Type B pancreatic cell (in vitro differentiated cells): ENCODE results near the gene PNLDC1. TPM values are rescaled to one million over a fixed set of nuclear protein-coding genes. Genes with fewer than 3 reads are reported as not detected.

ENCODE experiments used
- DNase-seq: peaks from one replicate; pipeline ENCODE4 v3.0.0; 2021; ENCODE audit warnings: mixed read lengths; ENCODE audit not compliant: unreplicated experiment; ENCODE audit errors: extremely low spot score
- H3K27ac Mint-ChIP-seq: 2 replicates; pipeline ENCODE4 v1.8.0; 2021; ENCODE audit warnings: mild to moderate bottlenecking, mixed read lengths
- H3K27me3 Mint-ChIP-seq: 2 replicates; pipeline ENCODE4 v1.8.0; 2021; ENCODE audit warnings: mixed read lengths
- H3K36me3 Mint-ChIP-seq: 2 replicates; pipeline ENCODE4 v1.8.0; 2021; ENCODE audit warnings: mixed read lengths
- H3K4me1 Mint-ChIP-seq: one replicate; pipeline ENCODE4 v1.8.0; 2021; ENCODE audit warnings: mixed read lengths; ENCODE audit not compliant: unreplicated experiment
- H3K4me3 Mint-ChIP-seq: 2 replicates; pipeline ENCODE4 v1.8.0; 2021; ENCODE audit warnings: mild to moderate bottlenecking, mixed read lengths
- H3K9me3 Mint-ChIP-seq: 2 replicates; pipeline ENCODE4 v1.8.0; 2021; ENCODE audit warnings: mixed read lengths
- total RNA-seq: library from RNA; stranded (reverse); gene quantifications from 2 replicates; pipeline ENCODE4 v1.2.1, GENCODE V29; 2021; ENCODE audit warnings: low replicate concordance
- TF ChIP-seq, protein P1 (sequence below): fragments of 200-600 bp; sonication (generic); conservative IDR thresholded peaks from 2 replicates; pipeline ENCODE4 v1.5.0; 2021; ENCODE audit warnings: antibody characterized with exemption, mild to moderate bottlenecking

Gene PNLDC1
- total RNA-seq, 1 donor from 2014 or later: 0.17 TPM

DNA sequence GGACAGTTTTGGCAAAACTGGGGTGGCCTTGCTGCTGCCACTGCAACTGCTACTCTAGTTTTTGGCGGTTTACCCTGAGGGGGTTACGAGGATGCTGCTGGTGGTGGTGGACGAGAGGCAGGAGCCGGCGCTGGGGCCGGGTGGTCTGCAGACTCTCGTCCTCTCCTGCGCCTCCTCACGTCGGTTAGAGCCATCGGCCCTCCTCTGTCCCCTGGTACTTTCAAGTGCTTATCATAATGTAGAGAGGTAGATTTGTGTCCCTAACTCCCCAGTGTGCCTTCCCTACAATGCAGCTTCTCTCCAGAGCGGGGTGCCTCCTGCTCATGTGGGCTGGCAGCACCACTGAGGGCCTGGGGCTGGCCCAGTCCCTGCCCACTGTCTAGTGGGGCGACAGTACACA is 25.9 kb downstream of the PNLDC1 start:
- no peak for DNase-seq
- TF ChIP-seq, protein P1, sequence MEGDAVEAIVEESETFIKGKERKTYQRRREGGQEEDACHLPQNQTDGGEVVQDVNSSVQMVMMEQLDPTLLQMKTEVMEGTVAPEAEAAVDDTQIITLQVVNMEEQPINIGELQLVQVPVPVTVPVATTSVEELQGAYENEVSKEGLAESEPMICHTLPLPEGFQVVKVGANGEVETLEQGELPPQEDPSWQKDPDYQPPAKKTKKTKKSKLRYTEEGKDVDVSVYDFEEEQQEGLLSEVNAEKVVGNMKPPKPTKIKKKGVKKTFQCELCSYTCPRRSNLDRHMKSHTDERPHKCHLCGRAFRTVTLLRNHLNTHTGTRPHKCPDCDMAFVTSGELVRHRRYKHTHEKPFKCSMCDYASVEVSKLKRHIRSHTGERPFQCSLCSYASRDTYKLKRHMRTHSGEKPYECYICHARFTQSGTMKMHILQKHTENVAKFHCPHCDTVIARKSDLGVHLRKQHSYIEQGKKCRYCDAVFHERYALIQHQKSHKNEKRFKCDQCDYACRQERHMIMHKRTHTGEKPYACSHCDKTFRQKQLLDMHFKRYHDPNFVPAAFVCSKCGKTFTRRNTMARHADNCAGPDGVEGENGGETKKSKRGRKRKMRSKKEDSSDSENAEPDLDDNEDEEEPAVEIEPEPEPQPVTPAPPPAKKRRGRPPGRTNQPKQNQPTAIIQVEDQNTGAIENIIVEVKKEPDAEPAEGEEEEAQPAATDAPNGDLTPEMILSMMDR: no peak
- no peak overlapping the region for H3K27ac Mint-ChIP-seq
- H3K4me1 Mint-ChIP-seq: peaks cover 4% of the 10 kb centered on the region
- H3K4me3 Mint-ChIP-seq: no peak overlapping the region
- H3K36me3 Mint-ChIP-seq: no peaks in the 10 kb centered on the region
- no peaks in the 10 kb centered on the region for H3K9me3 Mint-ChIP-seq
- peaks cover 13% of the 10 kb centered on the region for H3K27me3 Mint-ChIP-seq

DNA sequence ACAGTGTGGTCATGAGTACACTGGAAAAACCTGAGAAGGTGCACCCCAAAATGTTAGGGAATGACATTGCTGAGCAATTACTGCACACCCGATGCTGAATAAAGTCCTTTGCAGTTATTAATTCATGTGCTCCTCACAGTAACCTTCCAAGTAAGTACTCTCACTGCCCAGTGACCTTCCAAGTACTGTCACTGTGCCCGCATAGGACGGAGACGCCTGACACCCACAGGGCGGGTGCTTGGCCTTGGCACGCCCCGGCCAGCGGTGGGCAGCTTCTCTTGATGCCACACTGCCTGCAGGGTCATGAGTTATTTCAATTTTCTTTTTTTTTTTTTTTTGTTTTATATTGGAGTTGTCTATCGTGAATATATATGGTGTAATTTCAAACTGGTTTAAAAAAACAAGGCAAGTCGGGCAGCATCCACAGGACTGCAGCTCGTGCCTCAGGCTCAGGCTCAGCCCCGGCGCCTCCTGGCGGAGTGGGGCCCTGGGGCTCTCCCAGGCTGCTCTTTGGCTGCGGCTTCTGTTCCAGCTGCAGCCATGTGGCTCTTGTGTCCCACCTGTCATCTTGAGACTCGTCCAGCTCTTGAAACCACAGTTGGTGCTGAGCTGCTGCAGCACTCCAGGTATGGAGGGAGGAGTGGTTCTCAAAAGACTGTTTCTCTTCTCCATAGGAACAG is 27.0 kb downstream of the PNLDC1 start:
- no peak for DNase-seq
- peaks cover 4% of the 10 kb centered on the region for H3K4me1 Mint-ChIP-seq
- no peak overlapping the region for H3K4me3 Mint-ChIP-seq
- no peaks in the 10 kb centered on the region for H3K9me3 Mint-ChIP-seq
- peaks cover 16% of the 10 kb centered on the region for H3K27me3 Mint-ChIP-seq
- H3K27ac Mint-ChIP-seq: no peak overlapping the region
- no peaks in the 10 kb centered on the region for H3K36me3 Mint-ChIP-seq
- TF ChIP-seq, protein P1: no peak

DNA sequence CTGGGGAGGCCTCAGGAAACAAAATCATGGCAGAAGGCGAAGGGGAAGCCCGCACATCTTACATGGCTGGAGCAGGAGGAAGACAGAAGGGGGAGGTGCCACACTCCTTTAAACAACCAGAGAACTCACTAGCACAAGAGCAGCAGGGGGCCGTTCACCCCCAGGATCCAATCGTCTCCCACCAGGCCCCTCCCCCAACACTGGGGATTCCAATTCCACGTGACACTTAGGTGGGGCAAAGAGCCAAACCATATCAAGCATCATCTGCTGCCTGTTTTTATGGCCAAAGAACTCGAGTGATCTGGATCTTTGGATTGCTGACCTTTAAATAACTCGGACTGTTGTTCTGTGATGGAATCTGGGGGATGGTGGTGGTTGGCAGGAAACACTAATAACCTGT is 28.0 kb downstream of the PNLDC1 start:
- H3K9me3 Mint-ChIP-seq: no peaks in the 10 kb centered on the region
- no peak overlapping the region for H3K4me3 Mint-ChIP-seq
- H3K4me1 Mint-ChIP-seq: peaks cover 4% of the 10 kb centered on the region
- H3K27me3 Mint-ChIP-seq: peaks cover 11% of the 10 kb centered on the region
- no peak for DNase-seq
- TF ChIP-seq, protein P1: no peak
- no peaks in the 10 kb centered on the region for H3K36me3 Mint-ChIP-seq
- no peak overlapping the region for H3K27ac Mint-ChIP-seq

DNA sequence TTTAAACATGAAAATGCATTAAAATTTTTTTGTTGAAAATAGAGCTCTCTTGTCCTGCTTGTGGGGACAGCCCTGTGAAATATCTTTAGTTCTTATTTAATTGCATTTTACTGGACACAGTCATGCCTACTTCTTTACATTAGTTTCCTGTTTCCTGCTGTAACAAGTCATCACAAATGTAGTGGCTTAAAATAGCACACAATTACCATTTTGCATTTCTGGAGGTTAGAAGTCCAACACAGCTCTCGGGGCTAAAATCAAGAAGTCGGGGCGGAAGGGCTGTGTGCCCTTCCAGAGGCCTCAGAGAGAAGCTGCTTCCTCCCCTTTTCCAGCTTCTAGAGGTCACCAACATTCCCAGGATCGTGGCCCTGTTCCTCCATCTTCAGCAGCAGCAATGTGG is 29.4 kb downstream of the PNLDC1 start:
- TF ChIP-seq, protein P1: no peak
- Mint-ChIP-seq H3K4me1 (peaks cover 4% of the 10 kb centered on the region), H3K4me3 (no peak overlapping the region), H3K36me3 (no peaks in the 10 kb centered on the region), H3K27ac (no peak overlapping the region), H3K9me3 (no peaks in the 10 kb centered on the region), H3K27me3 (peaks cover 10% of the 10 kb centered on the region)
- DNase-seq: no peak

DNA sequence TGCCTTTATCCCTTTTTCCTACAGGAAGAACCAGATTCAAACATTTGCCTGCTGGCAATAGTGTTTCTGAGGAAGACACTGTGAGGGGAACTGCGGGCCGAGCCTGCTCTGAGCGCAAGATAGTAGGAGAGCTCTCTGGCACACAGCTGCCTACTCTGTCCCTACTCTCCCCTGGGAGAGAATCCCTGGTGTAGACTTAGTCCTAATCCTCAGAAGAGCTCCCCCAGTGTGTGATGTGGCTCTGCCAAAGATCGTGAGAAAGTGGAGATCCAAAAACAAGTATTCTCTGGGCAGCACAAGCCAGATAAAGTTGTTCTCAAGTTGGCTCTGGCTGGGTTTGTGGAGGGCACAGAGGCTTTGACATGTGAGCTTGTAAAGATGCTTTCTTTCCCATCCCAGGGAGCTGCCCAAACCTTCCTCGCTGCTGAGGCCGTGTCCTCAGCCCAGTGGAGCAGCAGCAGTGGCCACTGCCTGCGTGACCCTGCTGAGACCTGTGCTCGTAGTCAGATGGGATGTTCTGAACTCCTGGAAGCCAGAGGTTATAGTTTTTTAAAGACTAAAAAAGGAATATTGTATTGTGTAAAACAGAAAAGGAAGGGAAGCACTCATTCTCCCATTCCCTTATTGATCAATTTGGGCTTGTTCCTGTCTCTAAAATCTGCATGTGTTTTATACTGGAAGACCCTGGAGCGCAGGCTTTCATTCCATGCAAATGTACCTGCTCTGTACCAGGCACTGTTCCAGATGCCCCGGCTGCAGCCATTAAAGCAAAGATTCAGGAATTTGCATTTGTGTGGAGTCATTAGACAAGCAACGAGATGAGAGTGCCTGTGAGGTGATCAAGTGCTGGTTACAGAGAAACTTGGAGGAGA is 30.7 kb downstream of the PNLDC1 start:
- no peaks in the 10 kb centered on the region for H3K36me3 Mint-ChIP-seq
- TF ChIP-seq, protein P1: no peak
- H3K27me3 Mint-ChIP-seq: peaks cover 10% of the 10 kb centered on the region
- H3K27ac Mint-ChIP-seq: no peak overlapping the region
- DNase-seq: no peak
- no peak overlapping the region for H3K4me3 Mint-ChIP-seq
- no peaks in the 10 kb centered on the region for H3K9me3 Mint-ChIP-seq
- H3K4me1 Mint-ChIP-seq: peaks cover 4% of the 10 kb centered on the region
